BLaER1 (cell line): Measurements from ENCODE around the gene PRUNE2.

Experiments
- H3K27ac ChIP-seq: shearing (Covaris generic); formaldehyde crosslinking; 2 replicates; pipeline ENCODE4 v1.8.1; 2022
- H3K27me3 ChIP-seq: shearing (Covaris generic); formaldehyde crosslinking; 2 replicates; pipeline ENCODE4 v1.8.1; 2022
- H3K36me3 ChIP-seq: shearing (Covaris generic); formaldehyde crosslinking; 2 replicates; pipeline ENCODE4 v1.8.1; 2022
- H3K4me1 ChIP-seq: shearing (Covaris generic); formaldehyde crosslinking; 2 replicates; pipeline ENCODE4 v1.8.1; 2022
- H3K4me2 ChIP-seq: shearing (Covaris generic); formaldehyde crosslinking; 2 replicates; pipeline ENCODE4 v1.8.1; 2022
- H3K4me3 ChIP-seq: shearing (Covaris generic); formaldehyde crosslinking; 2 replicates; pipeline ENCODE4 v1.8.1; 2022
- H3K9ac ChIP-seq: shearing (Covaris generic); formaldehyde crosslinking; 2 replicates; pipeline ENCODE4 v1.8.1; 2022
- H3K9me3 ChIP-seq: shearing (Covaris generic); formaldehyde crosslinking; 2 replicates; pipeline ENCODE4 v1.8.1; 2022
- H4K20me1 ChIP-seq: shearing (Covaris generic); formaldehyde crosslinking; 2 replicates; pipeline ENCODE4 v1.8.1; 2022
- Cebpa-rat ChIP-seq: shearing (Covaris generic); IDR thresholded peaks from 2 replicates; pipeline ENCODE4 v1.8.1; 2022

The PRUNE2 gene

DNA sequence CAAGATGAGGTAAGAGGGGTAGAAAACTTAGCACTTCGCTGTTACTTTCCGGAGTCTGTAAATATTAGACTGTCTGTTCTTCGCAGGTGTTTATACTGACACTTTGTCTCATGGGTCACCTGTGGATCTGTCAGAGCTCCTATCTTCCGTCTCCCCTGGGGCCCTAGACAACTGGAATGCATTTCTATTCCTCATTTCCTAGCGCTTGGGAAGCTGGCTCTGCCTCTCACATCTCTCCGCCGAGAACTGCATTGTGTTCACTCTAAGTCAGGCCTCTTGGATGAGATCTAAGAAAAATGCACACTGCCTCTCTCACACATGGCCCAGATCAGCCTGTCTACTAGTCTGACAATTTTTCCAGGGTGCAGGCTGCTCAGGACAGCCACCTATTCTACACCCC is 102.2 kb downstream of the PRUNE2 start:
- Histone ChIP-seq H3K27me3 (no peaks in the 10 kb centered on the region), H3K27ac (no peak overlapping the region), H3K4me1 (peaks cover 4% of the 10 kb centered on the region), H3K9ac (no peak overlapping the region), H3K4me3 (no peak overlapping the region), H4K20me1 (no peaks in the 10 kb centered on the region), H3K36me3 (no peaks in the 10 kb centered on the region), H3K4me2 (no peak overlapping the region), H3K9me3 (no peaks in the 10 kb centered on the region)
- TF ChIP-seq Cebpa-rat: no peak

GRCh38 chr9:76803083-76803482 is 102.8 kb downstream of the PRUNE2 start:
- Histone ChIP-seq H3K27me3 (no peaks in the 10 kb centered on the region), H3K4me1 (peaks cover 10% of the 10 kb centered on the region), H3K4me3 (no peak overlapping the region), H3K4me2 (no peak overlapping the region), H3K27ac (no peak overlapping the region), H3K36me3 (no peaks in the 10 kb centered on the region), H3K9me3 (no peaks in the 10 kb centered on the region), H3K9ac (no peak overlapping the region), H4K20me1 (no peaks in the 10 kb centered on the region)
- no peak for TF ChIP-seq Cebpa-rat

DNA sequence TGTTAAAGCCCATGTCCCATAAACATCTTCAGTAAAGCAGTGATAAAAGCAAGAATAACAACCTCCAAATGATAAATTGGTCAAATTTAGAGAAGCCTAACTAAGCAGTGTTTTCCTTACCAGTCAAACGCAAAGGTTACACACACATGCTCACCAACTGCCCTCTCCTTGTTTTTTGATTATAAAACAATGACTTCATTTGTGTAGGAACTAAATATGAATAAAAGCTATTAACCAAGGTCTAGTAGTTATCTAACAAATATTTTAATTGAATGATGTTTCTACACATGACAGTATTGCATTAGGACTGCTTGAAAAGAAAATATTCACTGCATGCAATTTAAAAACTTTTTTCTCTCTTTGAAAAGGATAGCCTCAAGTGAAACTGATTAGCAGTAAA is 105.0 kb downstream of the PRUNE2 start:
- Histone ChIP-seq H4K20me1 (no peaks in the 10 kb centered on the region), H3K9ac (no peak overlapping the region), H3K27me3 (no peaks in the 10 kb centered on the region), H3K9me3 (no peaks in the 10 kb centered on the region), H3K4me1 (peaks cover 16% of the 10 kb centered on the region), H3K4me3 (no peak overlapping the region), H3K36me3 (no peaks in the 10 kb centered on the region), H3K4me2 (no peak overlapping the region), H3K27ac (no peak overlapping the region)
- no peak for TF ChIP-seq Cebpa-rat

GRCh38 chr9:76799473-76799872 is 106.4 kb downstream of the PRUNE2 start:
- no peak overlapping the region for H3K4me2 ChIP-seq
- no peak overlapping the region for H3K4me3 ChIP-seq
- H3K27me3 ChIP-seq: no peaks in the 10 kb centered on the region
- H4K20me1 ChIP-seq: no peaks in the 10 kb centered on the region
- no peak overlapping the region for H3K9ac ChIP-seq
- peaks cover 16% of the 10 kb centered on the region for H3K4me1 ChIP-seq
- H3K36me3 ChIP-seq: no peaks in the 10 kb centered on the region
- TF ChIP-seq Cebpa-rat: no peak
- no peak overlapping the region for H3K27ac ChIP-seq
- H3K9me3 ChIP-seq: no peaks in the 10 kb centered on the region

GRCh38 chr9:76798527-76798926 is 107.4 kb downstream of the PRUNE2 start:
- H3K4me2 ChIP-seq: peak overlapping the region; percentile 56
- no peaks in the 10 kb centered on the region for H3K9me3 ChIP-seq
- no peak overlapping the region for H3K27ac ChIP-seq
- H4K20me1 ChIP-seq: no peaks in the 10 kb centered on the region
- H3K36me3 ChIP-seq: no peaks in the 10 kb centered on the region
- no peak for TF ChIP-seq Cebpa-rat
- no peak overlapping the region for H3K4me3 ChIP-seq
- H3K4me1 ChIP-seq: peaks cover 16% of the 10 kb centered on the region
- no peak overlapping the region for H3K9ac ChIP-seq
- no peaks in the 10 kb centered on the region for H3K27me3 ChIP-seq

DNA sequence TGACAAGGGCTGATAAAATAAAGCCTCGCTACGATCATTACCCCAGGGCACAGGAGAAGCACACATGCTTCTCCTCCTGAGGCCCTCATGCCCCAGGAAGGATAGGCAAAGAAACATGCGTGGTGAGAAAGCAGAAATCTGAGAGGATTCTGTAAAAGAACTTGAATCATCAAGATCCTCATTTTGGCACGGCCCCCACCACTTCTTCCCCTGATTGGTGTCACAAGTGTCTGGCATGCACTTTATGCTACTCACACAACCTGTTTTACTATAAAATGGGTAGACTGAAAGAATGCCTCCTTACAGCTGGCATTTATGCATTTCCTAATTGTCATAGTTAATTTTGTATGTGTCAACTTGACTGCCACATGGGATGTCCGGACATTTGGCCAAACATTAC is 109.6 kb downstream of the PRUNE2 start:
- no peaks in the 10 kb centered on the region for H3K9me3 ChIP-seq
- no peak overlapping the region for H3K27ac ChIP-seq
- no peak for TF ChIP-seq Cebpa-rat
- H3K4me2 ChIP-seq: no peak overlapping the region
- no peak overlapping the region for H3K4me3 ChIP-seq
- no peaks in the 10 kb centered on the region for H3K36me3 ChIP-seq
- no peak overlapping the region for H3K9ac ChIP-seq
- H4K20me1 ChIP-seq: no peaks in the 10 kb centered on the region
- peaks cover 16% of the 10 kb centered on the region for H3K4me1 ChIP-seq
- no peaks in the 10 kb centered on the region for H3K27me3 ChIP-seq

DNA sequence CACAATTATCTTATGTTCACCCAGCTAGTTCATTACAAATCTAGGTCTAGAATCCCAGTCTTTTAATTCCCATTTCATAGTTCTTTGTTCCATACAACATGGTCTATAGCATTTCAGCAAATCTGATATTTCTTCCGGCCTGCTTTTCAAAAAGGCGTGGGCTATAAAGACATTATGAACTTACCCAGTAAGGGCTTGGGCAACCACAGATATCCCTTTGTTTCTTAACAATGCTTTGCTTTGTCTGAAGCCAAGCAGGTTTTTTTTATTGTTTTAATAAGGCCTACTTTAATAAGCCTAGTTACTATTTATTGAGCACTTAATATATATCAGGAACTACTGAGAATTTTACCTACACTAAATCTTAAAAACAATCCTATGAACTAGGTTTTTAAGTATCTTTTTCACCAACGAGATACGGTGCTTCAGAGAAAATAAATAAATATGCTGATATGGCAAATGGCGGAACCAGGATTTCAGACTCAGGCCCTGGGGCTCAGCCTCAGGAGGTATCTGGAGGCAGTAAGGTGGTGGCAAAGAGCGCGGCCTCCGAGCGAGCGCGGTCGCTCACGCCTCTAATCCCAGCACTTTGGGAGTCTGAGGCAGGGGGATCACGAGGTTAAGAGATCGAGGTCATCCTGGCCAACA is 112.0 kb downstream of the PRUNE2 start:
- Histone ChIP-seq H3K27ac (no peak overlapping the region), H3K4me3 (no peak overlapping the region), H3K27me3 (no peaks in the 10 kb centered on the region), H3K9ac (no peak overlapping the region), H3K36me3 (no peaks in the 10 kb centered on the region), H3K4me1 (peaks cover 14% of the 10 kb centered on the region), H3K4me2 (no peak overlapping the region), H3K9me3 (no peaks in the 10 kb centered on the region), H4K20me1 (no peaks in the 10 kb centered on the region)
- TF ChIP-seq Cebpa-rat: no peak

DNA sequence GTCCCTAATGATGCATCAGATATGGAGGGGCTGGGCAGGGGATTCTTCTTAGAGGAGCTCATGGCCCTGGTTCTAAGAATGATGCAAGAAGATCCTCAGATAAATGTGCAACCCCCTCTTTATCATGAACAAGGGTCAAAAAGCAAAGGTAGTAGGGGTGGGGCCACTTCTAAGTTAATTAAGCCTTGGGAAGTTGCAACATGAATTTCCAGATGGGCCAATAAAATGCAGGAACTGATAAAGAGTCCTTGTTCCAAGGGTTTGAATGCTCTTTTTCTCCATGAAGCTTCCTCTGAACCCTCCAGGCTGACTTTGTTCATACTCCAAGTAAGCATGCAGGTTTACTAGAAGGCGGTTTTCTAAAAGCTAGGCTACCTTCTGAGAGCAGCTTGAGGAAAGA is 116.1 kb downstream of the PRUNE2 start:
- no peaks in the 10 kb centered on the region for H4K20me1 ChIP-seq
- H3K36me3 ChIP-seq: no peaks in the 10 kb centered on the region
- peaks cover 5% of the 10 kb centered on the region; the same call in 1 of the 2 replicates for H3K4me1 ChIP-seq
- no peak overlapping the region for H3K27ac ChIP-seq
- TF ChIP-seq Cebpa-rat: no peak
- no peak overlapping the region for H3K9ac ChIP-seq
- no peak overlapping the region for H3K4me2 ChIP-seq
- no peak overlapping the region for H3K4me3 ChIP-seq
- no peaks in the 10 kb centered on the region for H3K9me3 ChIP-seq
- no peaks in the 10 kb centered on the region for H3K27me3 ChIP-seq

DNA sequence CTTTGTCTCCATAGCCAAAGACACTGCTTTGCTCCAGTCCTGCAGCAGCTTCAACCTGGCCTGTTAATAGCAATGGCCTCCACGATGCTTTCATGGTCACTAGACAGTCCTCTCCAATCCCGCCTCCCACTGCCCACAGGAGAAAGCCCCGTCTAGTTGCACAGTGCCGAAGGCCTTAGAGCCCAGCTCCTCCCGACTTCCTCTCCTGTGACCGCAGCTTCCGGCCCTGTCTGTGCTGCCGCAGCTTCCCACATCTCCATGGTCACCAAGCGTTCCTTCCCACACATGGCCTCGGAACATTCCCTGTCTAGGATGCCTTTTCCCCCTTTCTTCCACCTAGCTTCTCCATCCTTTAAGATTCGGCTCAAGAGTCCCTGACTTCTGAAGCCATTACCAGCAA is 118.2 kb downstream of the PRUNE2 start:
- Histone ChIP-seq H3K27ac (no peak overlapping the region), H3K36me3 (no peaks in the 10 kb centered on the region), H3K9me3 (no peaks in the 10 kb centered on the region), H3K4me2 (peak overlapping the region; percentile 44; the same call in 1 of the 2 replicates), H3K9ac (no peak overlapping the region), H3K4me3 (no peak overlapping the region), H3K27me3 (no peaks in the 10 kb centered on the region), H4K20me1 (no peaks in the 10 kb centered on the region), H3K4me1 (peaks cover 5% of the 10 kb centered on the region; the same call in 1 of the 2 replicates)
- TF ChIP-seq Cebpa-rat: no peak

GRCh38 chr9:76785501-76785900 is 120.4 kb downstream of the PRUNE2 start:
- Histone ChIP-seq H3K27ac (no peak overlapping the region), H3K36me3 (no peaks in the 10 kb centered on the region), H3K9me3 (no peaks in the 10 kb centered on the region), H4K20me1 (no peaks in the 10 kb centered on the region), H3K4me1 (peaks cover 5% of the 10 kb centered on the region; the same call in 1 of the 2 replicates), H3K4me2 (no peak overlapping the region), H3K27me3 (no peaks in the 10 kb centered on the region), H3K4me3 (no peak overlapping the region), H3K9ac (no peak overlapping the region)
- TF ChIP-seq Cebpa-rat: no peak

DNA sequence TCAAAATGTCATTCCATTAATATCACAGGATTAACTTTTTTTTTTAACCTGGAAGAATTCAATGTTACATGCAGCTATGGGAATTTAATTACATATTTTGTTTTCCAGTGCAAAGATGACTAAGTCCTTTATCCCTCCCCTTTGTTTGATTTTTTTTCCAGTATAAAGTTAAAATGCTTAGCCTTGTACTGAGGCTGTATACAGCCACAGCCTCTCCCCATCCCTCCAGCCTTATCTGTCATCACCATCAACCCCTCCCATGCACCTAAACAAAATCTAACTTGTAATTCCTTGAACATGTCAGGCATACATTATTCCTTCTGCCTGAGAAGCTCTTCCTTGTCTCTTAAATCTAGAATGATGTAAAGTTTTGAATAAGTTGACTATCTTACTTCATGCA is 121.0 kb downstream of the PRUNE2 start:
- Histone ChIP-seq H3K9me3 (no peaks in the 10 kb centered on the region), H3K4me1 (peaks cover 5% of the 10 kb centered on the region; the same call in 1 of the 2 replicates), H3K4me3 (no peak overlapping the region), H3K36me3 (no peaks in the 10 kb centered on the region), H4K20me1 (no peaks in the 10 kb centered on the region), H3K27ac (no peak overlapping the region), H3K9ac (no peak overlapping the region), H3K4me2 (no peak overlapping the region), H3K27me3 (no peaks in the 10 kb centered on the region)
- no peak for TF ChIP-seq Cebpa-rat
